HepG2 (cell line): ENCODE results near the gene SNX21. TPM values are rescaled to one million over a fixed set of nuclear protein-coding genes. Genes with fewer than 3 reads are reported as not detected.

Source experiments
- ESRRA ChIP-seq: sonication (generic); formaldehyde crosslinking; IDR thresholded peaks from 2 replicates; pipeline ENCODE4 v1.5.1; 2020; ENCODE audit warnings: mild to moderate bottlenecking, low read depth, missing genetic modification reagents
- KDM1A ChIP-seq: IDR thresholded peaks from 2 replicates; pipeline ENCODE4 v1.6.1; 2016; ENCODE audit warnings: missing compliant biosample characterization
- KMT2B ChIP-seq: IDR thresholded peaks from 2 replicates; pipeline ENCODE4 v1.6.1; 2016; ENCODE audit warnings: missing genetic modification reagents, missing compliant biosample characterization
- NFIC ChIP-seq: IDR thresholded peaks from 2 replicates; pipeline ENCODE4 v1.6.1; 2012; ENCODE audit warnings: mild to moderate bottlenecking, low read length, inconsistent platforms
- RAD51 ChIP-seq: fragments of 450-650 bp; IDR thresholded peaks from 2 replicates; pipeline ENCODE4 v1.6.1; 2016; ENCODE audit warnings: borderline replicate concordance
- SALL2 ChIP-seq: sonication (generic); formaldehyde crosslinking; IDR thresholded peaks from 2 replicates; pipeline ENCODE4 v1.8.1; 2023; ENCODE audit warnings: mild to moderate bottlenecking, missing genetic modification reagents, inconsistent platforms
- STAT5B ChIP-seq: sonication (generic); formaldehyde crosslinking; IDR thresholded peaks from 2 replicates; pipeline ENCODE4 v1.4.0; 2020; ENCODE audit warnings: missing genetic modification reagents
- ZBTB42 ChIP-seq: sonication (generic); formaldehyde crosslinking; IDR thresholded peaks from 2 replicates; pipeline ENCODE4 v1.5.0; 2020; ENCODE audit warnings: mild to moderate bottlenecking, missing genetic modification reagents
- ZNF20 ChIP-seq: sonication (generic); formaldehyde crosslinking; IDR thresholded peaks from 2 replicates; pipeline ENCODE4 v1.4.0; 2020; ENCODE audit warnings: mild to moderate bottlenecking, moderate library complexity, missing genetic modification reagents
- ZNF552 ChIP-seq: sonication (generic); formaldehyde crosslinking; IDR thresholded peaks from 2 replicates; pipeline ENCODE4 v1.9.0; 2022; ENCODE audit warnings: missing genetic modification reagents, mild to moderate bottlenecking, borderline replicate concordance
- ZNF562 ChIP-seq: sonication (generic); formaldehyde crosslinking; IDR thresholded peaks from 2 replicates; pipeline ENCODE4 v1.8.0; 2022; ENCODE audit warnings: missing genetic modification reagents, borderline replicate concordance
- ZNF670 ChIP-seq: sonication (generic); formaldehyde crosslinking; IDR thresholded peaks from 2 replicates; pipeline ENCODE4 v1.8.0; 2022; ENCODE audit warnings: mild to moderate bottlenecking, missing genetic modification reagents, borderline replicate concordance
- ZNF678 ChIP-seq: sonication (generic); formaldehyde crosslinking; IDR thresholded peaks from 2 replicates; pipeline ENCODE4 v1.4.0; 2020; ENCODE audit warnings: mild to moderate bottlenecking, missing genetic modification reagents
- ZNF879 ChIP-seq: sonication (generic); formaldehyde crosslinking; IDR thresholded peaks from 2 replicates; pipeline ENCODE4 v1.8.1; 2023; ENCODE audit warnings: missing genetic modification reagents
- polyA plus RNA-seq, 8 experiments: library from polyadenylated mRNA; depleted of rRNA in 3 of 8; stranded (reverse) in 7 of 8; unstranded in 1 of 8; fragments of >200 nt; fragmentation: Illumina TruSeq in 4 of 8; extraction: Trizol in 4 of 8; gene quantifications; 2 replicates each; pipeline versions ENCODE4 v1.2.1 to v1.2.3, GENCODE V29; 2011 to 2016; ENCODE audit warnings: low read depth in 4 of 8, missing spikeins in 1 of 8, mixed read lengths in 1 of 8; ENCODE audit not compliant: insufficient read depth in 1 of 8
- total RNA-seq, 5 experiments: library from RNA; depleted of rRNA; stranded (reverse); fragments of >200 nt; fragmentation: Illumina TruSeq; extraction: Trizol; gene quantifications; 2 replicates each; pipeline ENCODE4 v1.2.3, GENCODE V29; 2016; ENCODE audit warnings: low read depth in 1 of 5
- TF ChIP-seq, protein P1 (sequence below): sonication (generic); formaldehyde crosslinking; IDR thresholded peaks from 2 replicates; pipeline ENCODE4 v1.5.1; 2020; ENCODE audit warnings: mild to moderate bottlenecking, missing genetic modification reagents, borderline replicate concordance
- TF ChIP-seq, protein P2 (sequence below): sonication (generic); formaldehyde crosslinking; IDR thresholded peaks from 2 replicates; pipeline ENCODE4 v1.4.0; 2020; ENCODE audit warnings: mild to moderate bottlenecking, missing genetic modification reagents
- TF ChIP-seq, protein P3 (sequence below): sonication (generic); formaldehyde crosslinking; IDR thresholded peaks from 2 replicates; pipeline ENCODE4 v1.4.0; 2020; ENCODE audit warnings: missing genetic modification reagents

SNX21 gene
- total and polyA plus RNA-seq, 2 of the 13 experiments (the other 11 are each of a cell fraction or from before 2014, with no cell fraction given) = 7.7 to 12.8 TPM

DNA sequence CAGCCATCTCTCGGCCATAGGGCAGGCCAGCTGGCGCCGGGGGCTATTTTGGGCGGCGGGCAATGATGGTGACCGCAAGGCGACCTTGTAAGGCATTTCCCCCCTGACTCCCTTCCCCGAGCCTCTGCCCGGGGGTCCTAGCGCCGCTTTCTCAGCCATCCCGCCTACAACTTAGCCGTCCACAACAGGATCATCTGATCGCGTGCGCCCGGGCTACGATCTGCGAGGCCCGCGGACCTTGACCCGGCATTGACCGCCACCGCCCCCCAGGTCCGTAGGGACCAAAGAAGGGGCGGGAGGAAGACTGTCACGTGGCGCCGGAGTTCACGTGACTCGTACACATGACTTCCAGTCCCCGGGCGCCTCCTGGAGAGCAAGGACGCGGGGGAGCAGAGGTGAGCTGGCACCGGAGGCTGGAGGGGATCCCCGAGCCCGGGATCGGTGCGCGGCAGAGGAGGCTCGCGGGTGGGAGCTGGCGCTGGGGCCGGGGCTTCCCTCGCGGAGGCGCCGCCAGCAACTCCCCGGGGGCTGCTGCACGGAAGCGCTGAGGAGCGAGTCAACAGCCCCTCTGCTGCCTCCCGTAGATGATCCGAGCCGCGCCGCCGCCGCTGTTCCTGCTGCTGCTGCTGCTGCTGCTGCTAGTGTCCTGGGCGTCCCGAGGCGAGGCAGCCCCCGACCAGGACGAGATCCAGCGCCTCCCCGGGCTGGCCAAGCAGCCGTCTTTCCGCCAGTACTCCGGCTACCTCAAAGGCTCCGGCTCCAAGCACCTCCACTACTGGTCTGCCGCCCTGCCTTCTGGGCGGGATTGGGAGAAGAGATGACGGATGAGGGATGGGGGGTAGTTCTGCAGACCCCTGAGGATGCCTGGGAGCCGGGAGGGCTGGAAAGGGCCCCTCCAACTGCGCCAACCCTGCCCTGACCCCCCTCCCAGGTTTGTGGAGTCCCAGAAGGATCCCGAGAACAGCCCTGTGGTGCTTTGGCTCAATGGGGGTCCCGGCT, 57.7 kb downstream of the SNX21 start, which contains the start of the genes CTSA and NEURL2 (continued):
- TF ChIP-seq ZNF20 (peak; percentile 94), ESRRA (CRISPR knock-in tag) (peak; percentile 99), ZNF879 (CRISPR knock-in tag) (peak; percentile 94), ZNF670 (CRISPR knock-in tag) (0 out of 2 replicates have a peak, but pooled peaks have one; percentile 82), ZNF562 (CRISPR knock-in tag) (0 out of 2 replicates have a peak, but pooled peaks have one; percentile 71), ZNF678 (CRISPR knock-in tag) (peak; percentile 80; the same call in 1 of the 2 replicates), ZNF552 (CRISPR knock-in tag) (peak; percentile 99), SALL2 (CRISPR knock-in tag) (peak; percentile 99), KMT2B (peak; percentile 96), ZBTB42 (CRISPR knock-in tag) (peak; percentile 86), KDM1A (CRISPR knock-in tag) (peak; percentile 87; the same call in 1 of the 2 replicates), NFIC (peak; percentile 99), STAT5B (CRISPR knock-in tag) (peak; percentile 90; the same call in 1 of the 2 replicates), RAD51 (peak; percentile 100)
- TF ChIP-seq, protein P1, sequence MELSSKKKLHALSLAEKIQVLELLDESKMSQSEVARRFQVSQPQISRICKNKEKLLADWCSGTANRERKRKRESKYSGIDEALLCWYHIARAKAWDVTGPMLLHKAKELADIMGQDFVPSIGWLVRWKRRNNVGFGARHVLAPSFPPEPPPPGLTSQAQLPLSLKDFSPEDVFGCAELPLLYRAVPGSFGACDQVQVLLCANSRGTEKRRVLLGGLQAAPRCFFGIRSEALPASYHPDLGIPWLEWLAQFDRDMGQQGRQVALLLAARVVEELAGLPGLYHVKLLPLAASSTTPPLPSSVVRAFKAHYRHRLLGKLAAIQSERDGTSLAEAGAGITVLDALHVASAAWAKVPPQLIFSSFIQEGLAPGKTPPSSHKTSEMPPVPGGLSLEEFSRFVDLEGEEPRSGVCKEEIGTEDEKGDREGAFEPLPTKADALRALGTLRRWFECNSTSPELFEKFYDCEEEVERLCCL = peak; percentile 98
- TF ChIP-seq, protein P2, sequence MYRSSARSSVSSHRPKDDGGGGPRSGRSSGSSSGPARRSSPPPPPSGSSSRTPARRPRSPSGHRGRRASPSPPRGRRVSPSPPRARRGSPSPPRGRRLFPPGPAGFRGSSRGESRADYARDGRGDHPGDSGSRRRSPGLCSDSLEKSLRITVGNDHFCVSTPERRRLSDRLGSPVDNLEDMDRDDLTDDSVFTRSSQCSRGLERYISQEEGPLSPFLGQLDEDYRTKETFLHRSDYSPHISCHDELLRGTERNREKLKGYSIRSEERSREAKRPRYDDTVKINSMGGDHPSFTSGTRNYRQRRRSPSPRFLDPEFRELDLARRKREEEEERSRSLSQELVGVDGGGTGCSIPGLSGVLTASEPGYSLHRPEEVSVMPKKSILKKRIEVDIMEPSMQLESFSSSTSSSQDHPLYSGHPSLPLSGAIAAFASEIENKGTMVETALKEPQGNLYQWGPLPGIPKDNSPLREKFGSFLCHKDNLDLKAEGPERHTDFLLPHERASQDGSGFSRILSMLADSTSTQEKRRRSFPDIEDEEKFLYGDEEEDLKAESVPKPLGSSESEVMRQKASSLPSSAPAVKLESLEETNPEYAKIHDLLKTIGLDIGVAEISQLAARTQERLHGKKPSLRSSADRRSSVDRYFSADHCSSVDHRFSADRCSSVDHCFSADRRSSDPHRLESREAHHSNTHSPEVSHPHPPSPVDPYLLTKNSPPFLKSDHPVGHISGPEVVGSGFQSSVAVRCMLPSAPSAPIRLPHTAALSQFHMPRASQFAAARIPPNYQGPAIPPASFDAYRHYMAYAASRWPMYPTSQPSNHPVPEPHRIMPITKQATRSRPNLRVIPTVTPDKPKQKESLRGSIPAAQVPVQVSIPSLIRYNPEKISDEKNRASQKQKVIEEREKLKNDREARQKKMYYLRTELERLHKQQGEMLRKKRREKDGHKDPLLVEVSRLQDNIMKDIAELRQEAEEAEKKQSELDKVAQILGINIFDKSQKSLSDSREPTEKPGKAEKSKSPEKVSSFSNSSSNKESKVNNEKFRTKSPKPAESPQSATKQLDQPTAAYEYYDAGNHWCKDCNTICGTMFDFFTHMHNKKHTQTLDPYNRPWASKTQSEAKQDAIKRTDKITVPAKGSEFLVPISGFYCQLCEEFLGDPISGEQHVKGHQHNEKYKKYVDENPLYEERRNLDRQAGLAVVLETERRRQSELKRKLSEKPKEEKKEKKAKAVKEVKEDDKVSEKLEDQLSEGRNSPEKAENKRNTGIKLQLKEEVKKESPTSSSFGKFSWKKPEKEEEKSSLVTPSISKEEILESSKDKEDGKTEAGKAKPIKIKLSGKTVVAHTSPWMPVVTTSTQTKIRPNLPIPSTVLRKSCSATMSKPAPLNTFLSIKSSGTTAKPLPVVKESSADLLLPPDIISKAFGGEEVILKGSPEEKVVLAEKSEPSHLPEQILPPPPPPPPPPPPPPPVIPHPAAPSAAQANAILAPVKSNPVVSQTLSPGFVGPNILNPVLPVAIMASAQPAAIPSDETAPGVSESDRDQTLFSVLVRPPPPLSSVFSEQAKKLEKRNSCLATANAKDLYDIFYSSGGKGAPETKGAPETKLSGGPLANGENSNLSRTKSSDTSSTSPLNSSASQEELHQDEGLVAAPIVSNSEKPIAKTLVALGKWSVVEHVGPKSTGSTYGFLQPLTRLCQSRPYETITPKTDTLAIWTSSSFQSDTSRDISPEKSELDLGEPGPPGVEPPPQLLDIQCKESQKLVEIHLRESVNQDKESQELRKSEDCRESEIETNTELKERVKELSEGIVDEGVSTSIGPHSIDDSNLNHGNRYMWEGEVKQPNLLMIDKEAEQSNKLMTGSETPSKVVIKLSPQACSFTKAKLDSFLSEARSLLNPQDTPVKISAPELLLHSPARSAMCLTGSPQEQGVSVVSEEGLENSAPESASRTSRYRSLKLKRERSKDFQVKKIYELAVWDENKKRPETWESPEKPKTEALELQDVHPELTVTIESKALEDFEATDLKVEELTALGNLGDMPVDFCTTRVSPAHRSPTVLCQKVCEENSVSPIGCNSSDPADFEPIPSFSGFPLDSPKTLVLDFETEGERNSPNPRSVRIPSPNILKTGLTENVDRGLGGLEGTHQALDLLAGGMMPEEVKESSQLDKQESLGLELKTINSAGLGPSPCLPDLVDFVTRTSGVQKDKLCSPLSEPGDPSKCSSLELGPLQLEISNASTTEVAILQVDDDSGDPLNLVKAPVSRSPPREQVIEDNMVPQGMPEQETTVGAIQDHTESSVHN (CRISPR knock-in tag) = peak; percentile 98
- TF ChIP-seq, protein P3, sequence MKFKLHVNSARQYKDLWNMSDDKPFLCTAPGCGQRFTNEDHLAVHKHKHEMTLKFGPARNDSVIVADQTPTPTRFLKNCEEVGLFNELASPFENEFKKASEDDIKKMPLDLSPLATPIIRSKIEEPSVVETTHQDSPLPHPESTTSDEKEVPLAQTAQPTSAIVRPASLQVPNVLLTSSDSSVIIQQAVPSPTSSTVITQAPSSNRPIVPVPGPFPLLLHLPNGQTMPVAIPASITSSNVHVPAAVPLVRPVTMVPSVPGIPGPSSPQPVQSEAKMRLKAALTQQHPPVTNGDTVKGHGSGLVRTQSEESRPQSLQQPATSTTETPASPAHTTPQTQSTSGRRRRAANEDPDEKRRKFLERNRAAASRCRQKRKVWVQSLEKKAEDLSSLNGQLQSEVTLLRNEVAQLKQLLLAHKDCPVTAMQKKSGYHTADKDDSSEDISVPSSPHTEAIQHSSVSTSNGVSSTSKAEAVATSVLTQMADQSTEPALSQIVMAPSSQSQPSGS (CRISPR knock-in tag) = peak; percentile 97
